Islet precursor cell (in vitro differentiated cells): Measurements from ENCODE around the gene UPF2.
"Not testable (repeated sequence)": the region's sequence is repeated elsewhere in the genome, so short reads cannot be mapped to it uniquely, and the experiment has no call there.

Experiments
- DNase-seq: peaks from one replicate; pipeline ENCODE4 v3.0.0-alpha.2; 2018

UPF2 gene, protein sequence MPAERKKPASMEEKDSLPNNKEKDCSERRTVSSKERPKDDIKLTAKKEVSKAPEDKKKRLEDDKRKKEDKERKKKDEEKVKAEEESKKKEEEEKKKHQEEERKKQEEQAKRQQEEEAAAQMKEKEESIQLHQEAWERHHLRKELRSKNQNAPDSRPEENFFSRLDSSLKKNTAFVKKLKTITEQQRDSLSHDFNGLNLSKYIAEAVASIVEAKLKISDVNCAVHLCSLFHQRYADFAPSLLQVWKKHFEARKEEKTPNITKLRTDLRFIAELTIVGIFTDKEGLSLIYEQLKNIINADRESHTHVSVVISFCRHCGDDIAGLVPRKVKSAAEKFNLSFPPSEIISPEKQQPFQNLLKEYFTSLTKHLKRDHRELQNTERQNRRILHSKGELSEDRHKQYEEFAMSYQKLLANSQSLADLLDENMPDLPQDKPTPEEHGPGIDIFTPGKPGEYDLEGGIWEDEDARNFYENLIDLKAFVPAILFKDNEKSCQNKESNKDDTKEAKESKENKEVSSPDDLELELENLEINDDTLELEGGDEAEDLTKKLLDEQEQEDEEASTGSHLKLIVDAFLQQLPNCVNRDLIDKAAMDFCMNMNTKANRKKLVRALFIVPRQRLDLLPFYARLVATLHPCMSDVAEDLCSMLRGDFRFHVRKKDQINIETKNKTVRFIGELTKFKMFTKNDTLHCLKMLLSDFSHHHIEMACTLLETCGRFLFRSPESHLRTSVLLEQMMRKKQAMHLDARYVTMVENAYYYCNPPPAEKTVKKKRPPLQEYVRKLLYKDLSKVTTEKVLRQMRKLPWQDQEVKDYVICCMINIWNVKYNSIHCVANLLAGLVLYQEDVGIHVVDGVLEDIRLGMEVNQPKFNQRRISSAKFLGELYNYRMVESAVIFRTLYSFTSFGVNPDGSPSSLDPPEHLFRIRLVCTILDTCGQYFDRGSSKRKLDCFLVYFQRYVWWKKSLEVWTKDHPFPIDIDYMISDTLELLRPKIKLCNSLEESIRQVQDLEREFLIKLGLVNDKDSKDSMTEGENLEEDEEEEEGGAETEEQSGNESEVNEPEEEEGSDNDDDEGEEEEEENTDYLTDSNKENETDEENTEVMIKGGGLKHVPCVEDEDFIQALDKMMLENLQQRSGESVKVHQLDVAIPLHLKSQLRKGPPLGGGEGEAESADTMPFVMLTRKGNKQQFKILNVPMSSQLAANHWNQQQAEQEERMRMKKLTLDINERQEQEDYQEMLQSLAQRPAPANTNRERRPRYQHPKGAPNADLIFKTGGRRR

DNA sequence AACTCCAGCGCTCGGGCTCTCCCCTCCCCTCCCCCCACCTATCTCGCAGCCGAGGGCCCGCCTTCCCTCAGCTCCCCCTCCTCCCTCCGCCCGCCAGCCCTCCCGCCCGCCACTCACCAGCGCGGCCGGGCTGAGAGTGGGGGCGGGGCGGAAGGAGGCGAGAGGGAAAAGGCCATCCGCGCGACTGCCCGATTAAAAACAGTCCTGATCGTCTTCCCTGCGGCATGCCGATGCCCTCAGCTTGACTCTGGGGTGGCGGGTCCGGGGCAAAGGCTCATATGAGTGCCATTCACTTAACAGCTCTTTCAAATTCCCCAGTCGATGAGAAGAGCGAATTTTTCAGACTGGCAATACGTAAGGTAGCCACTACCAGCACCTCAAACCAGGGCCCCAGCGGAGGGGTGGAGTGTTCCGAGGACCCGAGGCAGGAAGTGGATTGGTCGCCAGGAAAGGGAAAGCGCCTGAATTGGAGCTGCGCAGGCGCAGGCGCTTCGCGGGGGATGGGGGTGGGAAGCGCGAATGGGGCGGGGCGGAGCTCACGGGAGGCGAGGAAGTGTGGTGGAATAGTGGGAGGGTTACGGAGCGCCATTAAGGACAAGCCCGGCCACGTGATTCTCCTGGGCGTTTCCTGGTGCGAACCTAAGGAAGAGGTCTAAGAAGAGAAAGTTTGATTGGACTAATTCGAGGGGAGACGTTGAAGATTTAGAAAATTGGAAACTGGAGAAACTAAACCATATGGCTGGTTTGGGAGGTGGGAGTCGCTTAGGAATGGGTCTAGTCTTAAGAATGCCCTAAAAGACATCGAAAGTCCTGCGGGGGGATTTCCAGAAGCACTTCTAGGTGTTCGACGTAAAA lies at the start of gene UPF2:
TSS of gene UPF2 (minus strand) at position 13 of the 855 bp plus-strand sequence. CDS start 7,386 bp downstream, outside the sequence.
- peak; percentile 99 for DNase-seq

DNA sequence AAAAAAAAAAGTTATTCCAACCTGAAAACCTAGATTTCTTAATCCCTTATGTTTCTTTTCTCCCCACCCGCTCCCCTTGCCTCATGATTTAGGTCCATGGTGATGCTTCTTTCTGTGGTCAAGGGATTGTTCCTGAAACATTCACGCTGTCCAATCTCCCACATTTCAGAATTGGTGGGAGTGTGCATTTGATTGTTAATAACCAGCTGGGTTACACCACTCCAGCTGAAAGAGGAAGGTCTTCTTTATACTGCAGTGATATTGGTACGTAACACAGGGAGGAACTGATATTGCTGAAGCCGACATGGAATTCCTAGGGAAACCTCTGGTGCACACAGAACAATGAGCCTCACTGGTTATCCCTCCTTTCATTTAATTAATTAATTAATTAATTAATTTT lies 48.8 kb upstream of the UPF2 start:
- no peak for DNase-seq

DNA sequence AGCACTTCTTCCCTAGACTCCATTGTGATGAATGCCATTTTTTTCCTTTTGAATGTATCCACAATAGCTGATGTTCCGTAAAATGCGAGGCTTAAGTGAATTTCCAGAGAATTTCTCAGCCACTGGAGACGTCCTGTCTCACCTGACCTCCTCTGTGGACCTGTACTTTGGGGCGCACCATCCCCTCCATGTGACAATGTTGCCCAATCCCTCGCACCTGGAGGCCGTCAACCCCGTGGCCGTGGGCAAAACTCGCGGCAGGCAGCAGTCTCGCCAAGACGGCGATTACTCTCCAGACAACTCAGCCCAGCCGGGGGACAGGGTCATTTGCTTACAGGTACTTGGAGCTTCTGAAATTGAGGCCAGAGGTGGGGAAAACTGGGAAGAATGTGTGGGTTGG lies 46.3 kb upstream of the UPF2 start:
- DNase-seq = no peak

DNA sequence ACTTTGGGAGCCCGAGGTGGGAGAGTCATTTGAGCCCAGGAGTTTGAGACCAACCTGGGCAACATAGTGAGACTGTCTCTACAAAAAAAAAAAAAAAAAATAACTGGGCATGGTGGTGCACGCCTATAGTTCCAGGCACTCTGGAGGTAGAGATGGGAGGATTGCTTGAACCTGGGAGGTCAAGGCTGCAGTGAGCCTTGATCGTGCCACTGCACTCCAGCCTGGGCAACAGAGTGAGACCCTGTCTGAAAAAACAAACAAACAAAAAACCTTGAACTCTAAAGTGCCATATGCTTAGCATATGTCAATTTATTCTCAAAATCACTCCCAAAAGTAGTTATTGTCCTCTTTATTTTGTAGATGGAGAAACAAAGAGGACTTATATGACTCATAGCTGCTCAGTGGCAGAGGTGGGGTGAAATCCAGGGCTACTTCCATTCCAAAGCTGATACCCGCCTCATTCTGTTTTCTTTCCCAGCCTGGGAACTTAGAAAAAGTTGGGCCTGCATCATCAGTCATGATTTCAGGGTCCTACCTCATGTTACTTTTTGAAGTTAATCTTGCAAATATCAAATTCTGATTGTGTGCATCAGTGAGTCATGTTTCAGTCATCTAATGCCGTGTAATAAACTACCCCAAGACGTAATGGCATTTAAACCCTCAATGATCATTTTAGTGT lies 39.4 kb upstream of the UPF2 start:
- DNase-seq = no peak

DNA sequence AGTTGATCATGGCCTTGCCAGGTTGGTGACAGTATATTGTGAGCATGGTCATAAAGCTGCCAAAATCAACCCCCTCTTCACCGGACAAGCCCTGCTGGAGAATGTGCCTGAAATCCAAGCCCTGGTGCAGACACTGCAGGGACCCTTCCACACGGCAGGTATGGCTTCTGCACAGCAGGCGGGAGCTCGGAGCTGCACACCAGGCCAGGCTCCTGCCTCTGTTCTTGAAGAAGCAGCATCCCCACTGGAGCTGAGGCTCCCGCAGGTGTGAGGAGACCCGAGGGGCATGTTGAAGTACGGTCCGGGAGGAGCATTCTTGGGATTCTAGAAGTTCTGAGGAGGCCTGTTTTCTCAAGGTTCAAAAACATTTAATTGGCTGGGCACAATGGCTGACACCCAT lies 38.9 kb upstream of the UPF2 start:
- peak; percentile 58 for DNase-seq

DNA sequence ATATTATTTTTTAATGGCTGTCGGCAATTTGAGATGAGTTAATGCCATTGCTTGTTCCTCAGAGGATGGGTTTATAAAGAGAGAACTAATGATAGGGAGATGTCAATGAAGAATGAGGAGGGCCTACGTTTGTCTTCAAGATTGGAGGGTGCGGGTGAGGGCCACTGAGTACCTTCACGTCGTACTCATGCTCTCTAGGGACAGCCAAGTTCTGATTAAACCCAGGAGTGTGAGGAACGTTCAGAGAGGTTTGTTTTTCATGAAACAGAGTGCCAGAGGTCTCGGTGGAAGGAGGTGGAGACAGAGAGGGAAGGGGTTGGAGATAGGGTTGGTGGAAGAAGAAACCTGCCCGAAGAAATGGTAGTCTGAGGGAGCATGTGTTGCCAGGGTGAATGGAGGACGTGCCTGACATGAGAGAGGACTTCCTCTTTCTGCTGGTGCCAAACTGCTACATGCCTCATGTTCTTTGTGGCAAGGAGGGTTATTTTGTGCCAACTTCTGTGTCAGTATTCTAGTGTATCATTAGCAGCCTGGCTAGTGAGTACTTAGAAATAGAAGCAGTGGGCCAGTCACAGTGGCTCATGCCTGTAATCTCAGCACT lies 35.1 kb upstream of the UPF2 start:
- DNase-seq = no peak

DNA sequence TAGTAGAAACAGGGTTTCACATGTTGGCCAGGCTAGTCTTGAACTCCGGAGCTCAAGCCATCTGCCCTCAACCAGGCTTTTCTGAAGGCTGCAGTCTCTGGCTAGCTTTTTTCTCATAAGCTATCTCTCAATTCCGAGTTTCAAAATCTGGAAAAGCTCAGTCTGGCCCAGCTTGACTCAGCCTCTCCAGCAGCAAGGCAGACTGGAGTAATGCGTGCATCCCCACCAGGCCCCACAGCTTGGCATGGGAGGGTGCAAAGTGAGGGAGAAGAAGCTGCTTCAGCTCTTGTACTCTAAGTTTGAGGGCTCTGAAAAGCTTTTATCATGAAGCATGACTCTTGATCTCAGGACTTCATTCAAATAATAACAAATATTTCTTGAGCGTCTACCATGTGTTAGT lies 30.9 kb upstream of the UPF2 start:
- no peak for DNase-seq

DNA sequence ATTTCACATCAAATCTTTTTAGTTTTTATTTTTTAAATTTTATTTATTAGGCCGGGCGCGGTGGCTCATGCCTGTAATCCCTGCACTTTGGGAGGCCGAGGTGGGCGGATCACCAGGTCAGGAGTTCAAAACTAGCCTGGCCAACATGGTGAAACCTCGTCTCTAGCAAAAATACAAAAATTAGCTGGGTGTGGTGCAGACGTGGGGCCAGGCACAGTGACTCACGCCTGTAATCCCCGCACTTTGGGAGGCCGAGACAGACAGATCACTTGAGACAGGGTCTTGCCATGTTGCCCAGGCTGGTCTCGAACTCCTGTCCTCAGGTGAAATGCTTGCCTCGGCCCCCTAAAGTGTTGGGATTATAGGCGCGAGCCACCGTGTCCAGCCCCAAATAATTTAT lies 28.8 kb upstream of the UPF2 start:
- not testable (repeated sequence) for DNase-seq

DNA sequence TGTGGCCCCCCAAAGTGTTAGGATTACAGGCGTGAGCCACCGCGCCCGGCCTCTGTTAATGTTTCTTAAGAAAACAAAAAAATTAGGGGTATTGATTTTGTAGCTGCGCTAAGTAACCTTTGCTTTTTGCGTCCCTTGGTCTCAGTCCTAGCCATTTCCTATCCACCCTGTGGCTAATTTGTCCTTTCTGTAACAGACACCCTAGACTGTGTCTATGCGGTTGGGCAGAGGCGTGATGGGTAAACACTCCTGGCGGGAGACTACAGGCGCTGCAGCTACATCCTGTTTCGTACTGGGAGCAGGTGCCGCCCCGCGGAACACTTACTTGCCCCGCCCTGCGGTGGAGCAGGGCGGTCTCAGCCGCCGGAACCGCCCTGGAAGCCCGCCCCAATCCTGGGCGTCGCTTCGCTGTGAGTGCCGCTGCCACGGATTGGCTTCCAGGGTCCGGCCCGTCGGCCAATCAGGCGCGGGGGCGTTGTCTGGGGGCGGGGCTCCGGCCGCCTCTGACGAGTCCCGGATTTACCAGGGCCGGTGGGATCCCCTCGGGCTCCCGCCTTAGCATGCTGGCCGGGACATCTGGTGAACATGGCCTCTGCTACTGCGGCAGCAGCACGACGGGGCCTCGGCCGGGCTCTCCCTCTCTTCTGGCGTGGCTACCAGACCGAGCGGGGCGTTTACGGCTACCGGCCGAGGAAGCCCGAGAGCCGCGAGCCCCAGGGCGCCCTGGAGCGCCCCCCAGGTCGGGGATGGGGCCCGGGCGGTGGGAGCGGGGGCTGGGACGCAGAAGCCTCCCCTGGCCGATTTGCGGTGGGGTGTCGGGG lies 26.1 kb upstream of the UPF2 start, which contains the start of gene DHTKD1:
TSS of gene DHTKD1 (plus strand) at position 506 of the 821 bp plus-strand sequence. CDS start at position 586, 80 bp downstream.
- peak; percentile 100 for DNase-seq

DNA sequence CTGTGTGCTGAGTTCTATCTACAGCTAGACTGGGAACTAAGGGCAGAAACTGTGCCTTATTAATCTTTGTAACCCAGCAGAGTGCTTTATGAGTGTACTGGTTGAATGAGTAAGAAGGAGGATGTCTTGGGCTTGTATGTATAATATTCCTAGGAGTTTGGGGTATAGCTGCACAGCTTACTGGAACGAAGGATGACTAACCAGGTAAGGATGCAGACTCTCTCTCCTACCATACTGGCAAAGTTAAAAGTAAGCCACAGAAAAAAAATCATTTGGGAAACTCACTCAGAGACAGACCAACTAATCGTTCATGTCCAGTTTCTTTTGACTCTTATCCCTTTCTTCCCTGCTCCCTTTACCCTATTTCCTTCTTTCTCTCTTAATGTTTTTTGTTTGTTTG lies 24.7 kb upstream of the UPF2 start:
- no peak for DNase-seq

DNA sequence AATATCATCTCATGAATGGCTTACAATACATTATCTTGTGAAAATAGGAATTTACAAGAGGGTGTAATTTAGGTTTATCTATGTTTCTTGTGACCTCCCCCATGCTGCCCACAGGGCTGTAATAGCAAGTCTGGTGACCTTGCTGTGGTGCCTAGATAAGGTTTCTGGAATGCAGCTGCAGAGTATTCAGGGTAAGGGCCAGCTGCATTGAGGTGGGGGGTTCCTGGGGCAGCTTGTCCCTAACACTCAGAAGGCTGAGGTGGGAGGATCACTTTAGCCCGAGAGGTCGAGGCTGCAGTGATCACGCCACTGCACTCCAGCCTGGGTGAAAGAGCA lies 20.8 kb upstream of the UPF2 start:
- no peak for DNase-seq

DNA sequence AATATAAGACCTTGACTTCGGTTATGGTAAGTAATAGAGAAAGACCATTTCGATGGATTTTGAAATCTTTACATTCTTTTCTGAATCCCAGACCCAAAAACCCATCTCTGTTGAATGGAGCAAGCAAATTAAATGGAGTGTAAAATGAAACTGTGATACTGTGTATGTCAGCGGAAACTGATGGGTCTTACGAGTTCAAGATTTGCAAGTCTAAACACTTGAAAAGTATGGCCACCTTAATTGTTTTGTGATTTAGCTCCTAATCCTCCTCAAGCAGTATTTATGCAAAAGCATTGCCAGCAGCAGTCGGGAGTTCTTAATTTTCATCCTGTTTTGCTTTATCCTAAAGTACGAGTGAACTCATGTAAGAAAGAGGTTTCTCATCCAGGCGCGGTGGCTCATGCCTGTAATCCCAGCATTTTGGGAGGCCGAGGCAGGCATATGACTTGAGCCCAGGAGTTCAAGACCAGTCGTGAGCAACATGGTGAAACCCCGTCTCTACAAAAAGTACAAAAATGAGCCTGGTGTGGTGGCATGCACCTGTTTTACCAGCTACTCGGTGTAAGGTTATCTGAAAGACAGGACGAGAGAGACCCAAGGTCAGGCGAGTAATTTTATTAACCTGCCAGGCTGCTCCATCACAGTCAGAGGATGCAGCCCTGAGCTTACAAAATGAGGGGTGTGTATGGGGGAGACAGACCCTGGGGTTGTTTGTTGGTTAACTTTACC lies 20.3 kb upstream of the UPF2 start:
- no peak for DNase-seq

DNA sequence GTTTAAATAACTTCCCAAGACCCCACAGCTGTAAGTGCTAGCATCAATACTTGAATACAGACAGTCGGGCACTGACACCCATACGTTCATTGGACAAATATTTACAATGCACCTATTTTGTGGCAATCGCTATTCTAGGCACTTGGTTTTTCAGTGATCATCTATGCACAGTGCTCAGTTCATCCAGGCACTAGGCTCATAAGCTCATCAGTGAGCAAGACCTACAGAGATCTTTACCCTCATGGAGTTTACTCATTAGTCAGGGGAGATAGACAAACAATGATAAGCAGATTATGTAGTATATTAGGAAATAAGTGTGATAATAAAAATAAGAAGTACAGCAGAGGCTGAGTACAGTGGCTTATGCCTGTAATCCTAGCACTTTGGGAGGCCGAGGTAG lies 18.5 kb upstream of the UPF2 start:
- DNase-seq = no peak

DNA sequence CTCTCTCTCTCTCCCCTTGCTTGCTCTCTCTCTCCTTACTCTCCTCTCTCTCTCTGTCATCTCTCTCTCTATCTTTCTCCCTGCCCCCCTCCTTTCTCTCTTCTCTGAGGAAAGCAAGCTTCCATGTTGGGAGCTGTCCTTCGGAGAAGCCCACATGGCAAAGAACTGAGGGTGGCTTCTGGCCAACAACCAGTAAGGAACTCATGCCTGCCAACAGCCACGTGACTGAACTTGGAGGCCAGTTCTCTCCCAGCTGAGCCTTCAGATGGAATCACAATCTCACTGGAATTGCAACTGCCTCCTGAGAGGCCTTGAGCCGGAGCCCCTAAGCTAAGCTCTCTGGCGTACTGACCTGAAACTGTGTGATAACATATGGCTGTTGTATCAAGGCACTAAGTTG lies 14.1 kb upstream of the UPF2 start:
- DNase-seq = no peak

DNA sequence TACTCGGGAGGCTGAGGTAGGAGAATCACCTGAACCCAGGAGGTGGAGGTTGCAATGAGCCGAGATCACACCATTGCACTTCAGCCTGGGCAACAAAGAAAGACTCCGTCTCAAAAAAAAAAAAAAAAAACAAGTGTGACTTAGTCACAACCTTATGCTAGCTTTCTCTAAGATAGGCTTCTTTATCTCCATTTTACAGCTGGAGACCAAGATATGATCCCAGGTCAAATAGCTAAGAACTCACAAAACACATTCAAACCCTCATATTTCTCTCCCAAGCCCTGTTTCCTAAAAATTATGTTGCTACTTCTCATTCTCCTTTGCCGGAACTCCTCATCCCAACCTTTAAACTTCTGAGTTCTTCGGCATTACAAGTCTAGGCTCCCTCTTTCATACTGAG lies 13.1 kb upstream of the UPF2 start:
- no peak for DNase-seq

DNA sequence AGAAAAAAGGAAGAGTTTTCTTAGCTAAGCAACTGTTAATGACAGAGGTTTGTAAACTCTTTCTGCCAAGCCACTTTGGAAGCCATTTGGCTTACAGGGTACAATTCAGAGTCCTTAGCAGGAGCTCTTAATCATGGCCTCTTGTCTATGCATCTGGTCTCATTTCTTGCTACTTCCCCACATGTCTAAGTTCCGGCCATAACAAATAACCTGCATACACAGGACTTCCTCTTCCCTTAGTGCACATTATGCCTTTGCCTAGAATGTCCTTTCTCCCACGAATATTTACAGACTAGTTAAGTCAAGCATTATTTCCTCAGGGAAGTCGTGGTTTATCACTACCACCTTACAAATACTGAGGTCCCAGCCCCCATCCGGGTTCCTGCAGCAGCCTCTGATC lies 8.6 kb upstream of the UPF2 start:
- no peak for DNase-seq

DNA sequence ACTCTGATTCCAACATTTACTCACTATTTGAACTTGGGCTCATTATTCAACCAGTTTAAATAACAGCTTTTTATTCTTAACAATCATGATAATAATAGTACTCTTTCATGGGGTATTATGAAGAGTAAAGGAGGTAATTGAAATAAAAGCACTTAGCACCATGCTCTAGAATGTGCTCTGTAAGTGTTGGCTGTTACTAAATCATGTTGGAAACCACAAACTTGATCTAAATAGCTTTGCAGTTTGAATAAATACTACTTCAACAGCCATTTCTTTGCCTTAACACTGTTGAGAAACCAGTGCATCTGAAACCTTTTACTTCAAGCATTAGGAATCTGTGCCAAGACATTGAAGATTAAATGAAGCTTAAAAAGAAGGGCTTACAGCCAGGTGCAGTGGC lies 7.9 kb upstream of the UPF2 start:
- DNase-seq = no peak

DNA sequence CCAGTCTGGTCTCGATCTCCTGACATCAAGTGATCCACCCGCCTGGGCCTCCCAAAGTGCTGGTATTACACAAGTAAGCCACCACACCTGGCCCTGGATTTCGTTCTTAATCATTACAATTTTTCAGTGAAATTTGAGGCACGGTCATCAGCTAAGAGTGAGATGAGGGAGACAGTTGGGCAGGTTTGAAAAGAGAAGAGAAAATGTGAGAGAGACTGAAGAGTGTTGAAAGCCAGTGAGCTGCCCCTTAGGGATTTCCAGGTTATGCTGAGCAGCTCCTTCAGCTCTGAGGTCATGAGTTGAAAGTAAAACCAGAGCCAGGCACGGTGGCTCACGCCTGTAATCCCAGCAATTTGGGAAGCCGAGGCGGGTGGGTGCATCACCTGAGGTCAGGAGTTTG lies 5.9 kb upstream of the UPF2 start:
- no peak for DNase-seq

DNA sequence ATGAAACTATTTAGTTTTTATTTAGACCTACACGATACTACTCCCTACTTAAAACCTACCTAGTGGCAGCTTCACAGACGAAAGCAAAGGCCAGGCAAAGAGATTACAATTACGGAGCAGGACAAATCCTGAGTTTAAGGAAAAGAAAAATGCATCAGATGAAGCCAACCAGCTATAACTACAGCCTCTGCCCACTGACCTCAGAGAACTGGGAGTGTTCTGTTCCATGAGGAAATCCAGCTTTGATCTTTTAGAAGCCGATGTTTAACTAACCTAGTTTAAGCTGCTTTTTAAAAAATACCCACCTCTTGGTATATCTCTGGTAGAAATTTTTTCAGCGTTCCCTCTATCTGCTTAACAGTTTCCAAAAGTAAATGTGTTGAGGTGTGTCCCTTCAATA lies 3.0 kb upstream of the UPF2 start:
- DNase-seq = no peak

DNA sequence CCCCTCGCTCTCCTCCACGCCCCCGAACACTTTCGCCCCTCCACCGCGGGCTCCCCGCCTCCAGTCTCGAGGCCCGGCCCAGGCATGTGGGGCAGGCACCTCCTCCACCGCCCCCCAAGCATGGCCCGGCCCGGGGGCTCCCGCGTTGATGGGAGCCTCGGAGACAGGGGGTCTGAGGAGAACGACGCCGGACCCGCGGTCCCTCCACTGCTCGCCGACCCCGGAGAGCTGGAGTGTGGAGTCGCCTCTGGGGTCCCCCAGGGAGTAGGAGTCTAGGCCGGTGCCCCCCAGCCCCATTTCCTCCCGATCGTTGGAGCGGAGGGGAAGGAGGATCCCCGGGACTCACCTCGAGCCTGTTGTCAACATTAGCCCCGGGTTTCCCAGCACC lies 206 bp downstream of the UPF2 start:
- DNase-seq = peak; percentile 65
